Measurements from ENCODE around the gene RAB19. TPM values are rescaled to one million over a fixed set of nuclear protein-coding genes. Genes with fewer than 3 reads are reported as not detected.
A peak's percentile ranks its signal among the peaks of the same experiment; 100 is the strongest.

The RAB19 gene
- total and polyA plus RNA-seq, 4 donors: 0.17 to 0.99 (median 0.44) TPM; not detected in 1

DNA sequence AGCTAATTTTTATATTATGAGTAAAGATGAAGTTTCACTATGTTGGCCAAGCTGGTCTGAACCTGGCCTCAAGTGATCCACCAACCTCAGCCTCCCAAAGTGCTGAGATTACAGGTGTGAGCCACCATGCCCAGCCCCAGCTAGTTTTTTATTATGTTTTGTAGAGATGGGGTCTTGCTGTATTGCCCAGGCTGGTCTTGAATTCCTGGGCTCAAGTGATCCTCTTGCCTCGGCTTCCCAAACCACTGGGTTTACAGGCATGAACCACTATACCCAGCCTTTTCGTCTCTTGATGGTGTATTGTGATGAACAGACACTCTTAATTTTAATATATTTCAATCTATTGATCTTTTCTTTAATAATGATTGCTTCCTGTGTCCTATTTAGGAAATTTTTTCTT is 17.7 kb downstream of the RAB19 start:
- DNase-seq (ENCODE audit: low read depth in 4 of 6, low spot score in 6 of 6): no peak
- WGBS (ENCODE audit: insufficient coverage): no CpG with 5 or more reads among the region's 2 CpGs

DNA sequence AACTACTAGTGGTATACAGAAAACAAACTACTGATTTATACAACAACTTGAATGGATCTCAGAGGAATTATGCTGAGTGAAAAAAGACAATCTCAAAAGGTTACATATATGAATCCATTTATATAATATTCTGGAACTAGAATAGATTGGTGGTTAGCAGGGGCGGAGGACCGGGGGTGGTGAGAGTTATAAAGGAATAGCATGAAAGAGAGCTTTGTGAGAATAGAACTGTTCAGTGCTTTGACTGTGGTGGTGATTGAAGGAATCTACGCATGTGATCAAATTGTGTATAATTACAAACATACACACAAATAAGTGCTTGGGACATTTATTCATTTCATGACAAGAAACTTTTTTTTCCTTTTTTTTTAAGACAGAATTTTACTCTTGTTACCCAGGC is 19.6 kb downstream of the RAB19 start:
- Histone ChIP-seq H3K36me3 (ENCODE audit: control insufficient read depth, insufficient read depth, low read length) (no peaks in the 10 kb centered on the region), H3K4me3 (ENCODE audit: low read depth, low read length) (no peak overlapping the region), H3K27me3 (ENCODE audit: control insufficient read depth, insufficient read depth, low read length) (no peaks in the 10 kb centered on the region), H3K9me3 (ENCODE audit: control insufficient read depth, insufficient read depth, low read length) (no peaks in the 10 kb centered on the region), H3K27ac (ENCODE audit: low read depth, low read length) (no peak overlapping the region), H3K4me1 (ENCODE audit: control insufficient read depth, insufficient read depth, low read length) (no peaks in the 10 kb centered on the region)
- no CpG with 5 or more reads among the region's 3 CpGs for WGBS (ENCODE audit: insufficient coverage)
- no peak for DNase-seq (ENCODE audit: low read depth in 4 of 6, low spot score in 6 of 6)

More for the DNA sequence above, 17.7 kb downstream of the RAB19 start:
- no peaks in the 10 kb centered on the region for H3K4me1 ChIP-seq (ENCODE audit: control insufficient read depth, insufficient read depth, low read length)
- no peak overlapping the region for H3K27ac ChIP-seq (ENCODE audit: low read depth, low read length)
- no peaks in the 10 kb centered on the region for H3K9me3 ChIP-seq (ENCODE audit: control insufficient read depth, insufficient read depth, low read length)
- H3K4me3 ChIP-seq (ENCODE audit: low read depth, low read length): no peak overlapping the region
- no peaks in the 10 kb centered on the region for H3K36me3 ChIP-seq (ENCODE audit: control insufficient read depth, insufficient read depth, low read length)
- no peaks in the 10 kb centered on the region for H3K27me3 ChIP-seq (ENCODE audit: control insufficient read depth, insufficient read depth, low read length)

DNA sequence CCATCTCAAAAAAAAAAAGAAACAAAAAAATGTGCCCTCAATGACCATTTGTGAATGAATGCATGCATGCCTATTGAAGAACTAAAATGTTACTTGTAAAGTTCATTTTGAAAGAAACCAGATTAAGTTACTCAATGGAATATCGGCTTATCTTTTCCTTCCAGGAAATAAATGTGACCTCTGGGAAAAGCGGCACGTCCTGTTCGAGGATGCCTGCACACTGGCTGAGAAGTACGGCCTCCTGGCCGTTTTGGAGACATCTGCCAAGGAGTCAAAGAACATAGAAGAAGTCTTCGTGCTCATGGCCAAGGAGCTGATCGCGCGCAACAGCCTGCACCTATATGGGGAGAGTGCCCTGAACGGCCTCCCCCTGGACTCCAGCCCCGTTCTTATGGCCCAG is 21.9 kb downstream of the RAB19 start:
- WGBS (ENCODE audit: insufficient coverage): 95% methylated on average over 12 of the region's 12 CpGs
- no peak overlapping the region for H3K27ac ChIP-seq (ENCODE audit: low read depth, low read length)

DNA sequence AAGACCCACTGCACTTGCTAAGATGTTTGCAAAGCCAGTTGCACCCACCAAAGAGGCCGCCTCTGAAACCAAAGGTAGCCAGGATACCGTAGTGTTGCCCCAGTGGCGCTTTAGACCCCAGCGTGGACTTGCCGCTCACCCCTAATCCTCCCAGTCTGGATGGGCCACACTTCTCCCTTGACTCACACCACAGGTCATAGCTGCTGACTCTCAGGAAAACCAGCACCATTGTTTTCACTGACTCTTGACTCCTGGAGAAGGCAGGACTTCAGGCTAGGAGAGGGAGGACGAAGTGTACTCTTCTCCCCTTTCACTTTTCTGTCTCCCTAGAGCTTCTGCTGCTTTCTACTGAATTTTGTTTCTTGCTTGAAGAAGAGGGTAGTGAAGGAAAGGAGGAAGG is 22.3 kb downstream of the RAB19 start:
- Histone ChIP-seq H3K4me3 (ENCODE audit: low read depth, low read length) (no peak overlapping the region), H3K27ac (ENCODE audit: low read depth, low read length) (no peak overlapping the region), H3K4me1 (ENCODE audit: control insufficient read depth, insufficient read depth, low read length) (no peaks in the 10 kb centered on the region), H3K9me3 (ENCODE audit: control insufficient read depth, insufficient read depth, low read length) (no peaks in the 10 kb centered on the region), H3K36me3 (ENCODE audit: control insufficient read depth, insufficient read depth, low read length) (no peaks in the 10 kb centered on the region), H3K27me3 (ENCODE audit: control insufficient read depth, insufficient read depth, low read length) (no peaks in the 10 kb centered on the region)
- 98% methylated on average over 5 of the region's 6 CpGs for WGBS (ENCODE audit: insufficient coverage)
- DNase-seq (ENCODE audit: low read depth in 4 of 6, low spot score in 6 of 6): no peak

More for the DNA sequence above, 21.9 kb downstream of the RAB19 start:
- H3K27me3 ChIP-seq (ENCODE audit: control insufficient read depth, insufficient read depth, low read length): no peaks in the 10 kb centered on the region
- no peaks in the 10 kb centered on the region for H3K4me1 ChIP-seq (ENCODE audit: control insufficient read depth, insufficient read depth, low read length)
- H3K4me3 ChIP-seq (ENCODE audit: low read depth, low read length): no peak overlapping the region
- H3K9me3 ChIP-seq (ENCODE audit: control insufficient read depth, insufficient read depth, low read length): no peaks in the 10 kb centered on the region
- DNase-seq (ENCODE audit: low read depth in 4 of 6, low spot score in 6 of 6): no peak
- no peaks in the 10 kb centered on the region for H3K36me3 ChIP-seq (ENCODE audit: control insufficient read depth, insufficient read depth, low read length)

DNA sequence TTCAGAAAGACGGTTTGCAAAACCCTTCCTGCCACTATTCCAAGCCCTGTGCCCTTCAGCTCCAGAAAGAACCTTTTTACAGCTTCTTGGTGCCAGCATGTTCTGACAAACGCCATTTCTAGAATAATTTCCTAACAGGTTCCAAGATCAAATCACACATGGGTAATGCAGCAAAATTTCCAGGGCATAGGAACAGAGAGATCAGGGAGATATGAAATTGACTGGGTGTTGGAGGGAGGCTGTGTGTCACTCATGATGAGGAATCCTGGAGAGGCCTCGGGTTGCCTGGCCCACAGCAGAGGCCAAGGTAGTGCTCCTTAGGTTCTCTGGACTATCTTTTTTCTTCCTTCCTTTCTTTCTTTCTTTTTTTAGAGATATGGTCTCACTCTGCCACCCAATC is 29.5 kb downstream of the RAB19 start:
- 80% methylated on average over 1 of the region's 3 CpGs for WGBS (ENCODE audit: insufficient coverage)
- H3K36me3 ChIP-seq (ENCODE audit: control insufficient read depth, insufficient read depth, low read length): no peaks in the 10 kb centered on the region
- DNase-seq (ENCODE audit: low read depth in 4 of 6, low spot score in 6 of 6): no peak

DNA sequence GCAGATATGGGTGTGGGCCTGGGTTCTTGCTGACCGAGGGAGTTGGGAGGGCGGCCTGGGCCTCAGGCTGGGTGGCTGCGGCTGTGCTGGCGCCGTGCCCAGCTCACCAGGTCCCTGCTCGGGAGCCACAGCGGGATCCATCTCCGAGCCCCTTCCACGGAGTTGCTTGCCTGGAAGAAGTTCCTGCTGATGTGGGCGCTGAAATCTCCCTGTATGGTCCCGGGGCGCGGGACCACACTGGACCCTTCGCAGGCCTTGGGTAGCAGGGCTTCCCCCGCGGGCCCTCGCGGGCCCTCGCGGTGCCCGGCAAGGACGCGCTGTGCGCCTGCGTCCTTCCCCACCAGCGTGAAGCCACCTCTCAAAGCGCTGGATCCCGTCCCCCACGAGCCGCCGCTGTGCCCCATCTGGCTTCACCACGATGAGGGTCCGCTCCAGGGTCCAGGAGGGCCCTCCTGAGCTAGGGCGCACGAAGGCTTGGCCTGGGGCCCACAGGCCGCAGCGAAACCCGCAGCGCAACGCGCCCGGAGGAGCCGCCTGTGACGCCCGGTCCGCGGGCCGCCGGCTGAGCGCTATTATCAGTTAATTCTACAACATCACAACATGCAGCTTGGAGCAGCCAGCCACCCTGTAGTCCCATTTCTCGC is 31.5 kb downstream of the RAB19 start:
- Histone ChIP-seq H3K4me3 (ENCODE audit: low read depth, low read length) (no peak overlapping the region), H3K27me3 (ENCODE audit: control insufficient read depth, insufficient read depth, low read length) (peaks cover 2% of the 10 kb centered on the region), H3K9me3 (ENCODE audit: control insufficient read depth, insufficient read depth, low read length) (no peaks in the 10 kb centered on the region), H3K4me1 (ENCODE audit: control insufficient read depth, insufficient read depth, low read length) (no peaks in the 10 kb centered on the region), H3K36me3 (ENCODE audit: control insufficient read depth, insufficient read depth, low read length) (no peaks in the 10 kb centered on the region), H3K27ac (ENCODE audit: low read depth, low read length) (no peak overlapping the region)
- DNase-seq (ENCODE audit: low read depth in 4 of 6, low spot score in 6 of 6): peak in 1 of 6 donors; percentile 8
- 47% methylated on average over 47 of the region's 51 CpGs for WGBS (ENCODE audit: insufficient coverage)

More for the DNA sequence above, 29.5 kb downstream of the RAB19 start:
- Histone ChIP-seq H3K4me3 (ENCODE audit: low read depth, low read length) (no peak overlapping the region), H3K27me3 (ENCODE audit: control insufficient read depth, insufficient read depth, low read length) (peaks cover 2% of the 10 kb centered on the region), H3K4me1 (ENCODE audit: control insufficient read depth, insufficient read depth, low read length) (no peaks in the 10 kb centered on the region), H3K27ac (ENCODE audit: low read depth, low read length) (no peak overlapping the region), H3K9me3 (ENCODE audit: control insufficient read depth, insufficient read depth, low read length) (no peaks in the 10 kb centered on the region)

DNA sequence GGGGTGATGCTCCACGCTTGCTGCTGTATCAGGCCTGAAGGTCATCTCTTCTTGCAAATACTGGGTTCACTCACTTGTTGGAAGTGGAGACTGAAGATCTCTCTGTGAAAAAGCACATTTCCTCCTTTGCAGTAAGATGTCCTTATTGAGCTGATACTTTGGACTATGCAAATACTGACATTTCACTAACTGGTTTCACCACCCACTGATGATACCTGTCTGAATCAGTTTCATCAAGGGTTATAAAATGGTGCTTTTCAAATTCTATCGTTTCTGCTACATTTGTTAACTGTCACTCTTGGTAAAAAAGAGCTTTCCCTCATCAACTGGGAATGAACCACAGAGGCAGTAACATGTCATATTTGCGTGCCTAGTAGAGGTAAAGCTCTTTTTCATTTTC is 35.5 kb downstream of the RAB19 start:
- H3K9me3 ChIP-seq (ENCODE audit: control insufficient read depth, insufficient read depth, low read length): no peaks in the 10 kb centered on the region
- H3K27ac ChIP-seq (ENCODE audit: low read depth, low read length): no peak overlapping the region
- no peak overlapping the region for H3K4me3 ChIP-seq (ENCODE audit: low read depth, low read length)
- H3K4me1 ChIP-seq (ENCODE audit: control insufficient read depth, insufficient read depth, low read length): no peaks in the 10 kb centered on the region
- H3K27me3 ChIP-seq (ENCODE audit: control insufficient read depth, insufficient read depth, low read length): peaks cover 2% of the 10 kb centered on the region
- no peaks in the 10 kb centered on the region for H3K36me3 ChIP-seq (ENCODE audit: control insufficient read depth, insufficient read depth, low read length)
- DNase-seq (ENCODE audit: low read depth in 4 of 6, low spot score in 6 of 6): no peak
- WGBS (ENCODE audit: insufficient coverage): 93% methylated on average over 2 of the region's 3 CpGs

DNA sequence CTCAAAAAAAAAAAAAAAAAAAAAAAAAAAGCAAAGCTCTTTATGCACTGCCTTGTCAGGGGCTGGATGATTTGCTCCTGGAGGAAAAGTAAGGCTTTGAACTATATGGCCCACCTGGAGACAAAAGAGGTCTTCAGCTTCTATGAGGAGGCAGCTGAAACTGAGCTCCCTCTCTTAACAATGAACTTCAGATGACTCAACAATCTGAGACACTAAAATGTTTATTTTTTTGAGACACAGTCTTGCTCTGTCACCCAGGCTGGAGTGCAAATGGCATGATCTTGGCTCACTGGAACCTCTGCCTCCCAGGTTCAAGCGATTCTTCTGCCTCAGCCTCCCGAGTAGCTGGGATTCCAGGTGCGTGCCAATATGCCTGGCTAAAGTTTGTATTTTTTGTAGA is 36.7 kb downstream of the RAB19 start:
- Histone ChIP-seq H3K4me3 (ENCODE audit: low read depth, low read length) (no peak overlapping the region), H3K4me1 (ENCODE audit: control insufficient read depth, insufficient read depth, low read length) (no peaks in the 10 kb centered on the region), H3K27ac (ENCODE audit: low read depth, low read length) (no peak overlapping the region), H3K27me3 (ENCODE audit: control insufficient read depth, insufficient read depth, low read length) (no peaks in the 10 kb centered on the region), H3K9me3 (ENCODE audit: control insufficient read depth, insufficient read depth, low read length) (no peaks in the 10 kb centered on the region), H3K36me3 (ENCODE audit: control insufficient read depth, insufficient read depth, low read length) (no peaks in the 10 kb centered on the region)
- WGBS (ENCODE audit: insufficient coverage): 94% methylated on average over 3 of the region's 3 CpGs
- no peak for DNase-seq (ENCODE audit: low read depth in 4 of 6, low spot score in 6 of 6)

DNA sequence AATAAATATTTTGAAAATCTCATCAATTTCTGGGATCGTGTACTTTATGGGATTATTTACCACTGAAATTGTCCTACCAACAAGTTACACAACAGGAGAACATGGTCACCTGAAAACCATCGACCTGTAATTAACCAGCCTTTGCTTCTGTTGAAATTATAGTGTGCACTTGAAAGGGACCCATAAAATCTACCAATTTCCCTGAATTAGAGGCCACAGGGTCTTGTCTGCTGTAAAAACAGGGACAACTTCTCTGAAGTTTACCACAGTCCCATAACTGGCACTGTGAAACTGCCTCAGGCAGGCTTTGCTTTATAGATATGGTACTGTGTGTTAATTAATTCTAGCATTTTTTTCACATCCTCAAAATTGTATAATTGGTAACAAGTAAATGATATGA is 37.7 kb downstream of the RAB19 start:
- no CpG with 5 or more reads among the region's 2 CpGs for WGBS (ENCODE audit: insufficient coverage)
- Histone ChIP-seq H3K36me3 (ENCODE audit: control insufficient read depth, insufficient read depth, low read length) (no peaks in the 10 kb centered on the region), H3K9me3 (ENCODE audit: control insufficient read depth, insufficient read depth, low read length) (no peaks in the 10 kb centered on the region), H3K27ac (ENCODE audit: low read depth, low read length) (no peak overlapping the region), H3K4me3 (ENCODE audit: low read depth, low read length) (no peak overlapping the region), H3K27me3 (ENCODE audit: control insufficient read depth, insufficient read depth, low read length) (no peaks in the 10 kb centered on the region), H3K4me1 (ENCODE audit: control insufficient read depth, insufficient read depth, low read length) (no peaks in the 10 kb centered on the region)
- DNase-seq (ENCODE audit: low read depth in 4 of 6, low spot score in 6 of 6): no peak

DNA sequence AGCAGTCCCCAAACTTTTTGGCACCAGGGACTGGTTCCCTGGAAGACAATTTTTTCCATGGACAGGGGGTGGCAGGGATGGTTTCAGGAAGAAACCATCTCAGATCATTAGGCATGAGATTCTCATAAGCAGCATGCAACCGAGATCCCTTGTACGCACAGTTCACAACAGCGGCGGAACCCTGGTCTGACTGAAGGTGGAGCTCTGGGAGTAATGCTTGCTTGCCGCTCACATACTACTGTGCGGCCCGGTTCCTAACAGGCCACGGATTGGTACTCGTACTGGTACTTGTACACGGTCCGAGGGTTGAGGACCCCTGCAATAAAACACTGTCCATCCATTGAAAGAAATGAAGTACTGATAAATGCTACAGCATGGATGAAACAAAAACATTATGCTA is 42.6 kb downstream of the RAB19 start:
- H3K27me3 ChIP-seq (ENCODE audit: control insufficient read depth, insufficient read depth, low read length): no peaks in the 10 kb centered on the region
- no peaks in the 10 kb centered on the region for H3K9me3 ChIP-seq (ENCODE audit: control insufficient read depth, insufficient read depth, low read length)
- DNase-seq (ENCODE audit: low read depth in 4 of 6, low spot score in 6 of 6): no peak
- no peaks in the 10 kb centered on the region for H3K4me1 ChIP-seq (ENCODE audit: control insufficient read depth, insufficient read depth, low read length)
- H3K4me3 ChIP-seq (ENCODE audit: low read depth, low read length): no peak overlapping the region
- H3K27ac ChIP-seq (ENCODE audit: low read depth, low read length): no peak overlapping the region
- H3K36me3 ChIP-seq (ENCODE audit: control insufficient read depth, insufficient read depth, low read length): no peaks in the 10 kb centered on the region
- 88% methylated on average over 6 of the region's 11 CpGs for WGBS (ENCODE audit: insufficient coverage)

Data from spinal cord (tissue), 10 donors.